Measurements from ENCODE around the gene ADGRL3. TPM values are rescaled to one million over a fixed set of nuclear protein-coding genes. Genes with fewer than 3 reads are reported as not detected.

Gene ADGRL3
- total RNA-seq, 4 donors from 2014 or later = 2.2 to 10.0 (median 4.6) TPM

GRCh38 chr4:61666244-61666643 is 466.1 kb downstream of the ADGRL3 start:
- H3K4me1 ChIP-seq = no peaks in the 10 kb centered on the region
- DNase-seq = no peak
- no peaks in the 10 kb centered on the region for H3K36me3 ChIP-seq
- WGBS, 2 donors (ENCODE audit: low coverage in 1 of 2) = 80 to 92% methylated on average over 1 of the region's 1 CpG
- no peak overlapping the region for H3K4me3 ChIP-seq
- intact Hi-C loops (cut with DNase I; ENCODE audit: low total_unique reads) = no loop called here
- H3K27me3 ChIP-seq = no peaks in the 10 kb centered on the region
- in situ Hi-C loops (cut with MboI; ENCODE audit: low pct_ligation_motif_present in 1 of 4, low pct_unique_long_range_greater_than_20kb in 1 of 4, low sequenced_read_pairs in 3 of 4) = no loop called here
- H3K9me3 ChIP-seq = no peaks in the 10 kb centered on the region
- no peak overlapping the region for H3K27ac ChIP-seq
- TF ChIP-seq POLR2A (IDR thresholded peaks at IDR 0.05) (no peak), EP300 (IDR thresholded peaks at IDR 0.05; ENCODE audit: low read depth) (no peak), POLR2AphosphoS5 (IDR thresholded peaks at IDR 0.05) (no peak), CTCF (IDR thresholded peaks at IDR 0.05) (no peak)

- H3K4me3 ChIP-seq = no peak overlapping the region
- no peaks in the 10 kb centered on the region for H3K36me3 ChIP-seq
- intact Hi-C loops (cut with DNase I; ENCODE audit: low total_unique reads) (no loop called here), in situ Hi-C loops (cut with MboI; ENCODE audit: low pct_ligation_motif_present in 1 of 4, low pct_unique_long_range_greater_than_20kb in 1 of 4, low sequenced_read_pairs in 3 of 4) (no loop called here)
- DNase-seq = no peak
- H3K9me3 ChIP-seq = no peaks in the 10 kb centered on the region
- no peaks in the 10 kb centered on the region for H3K27me3 ChIP-seq
- TF ChIP-seq EP300 (IDR thresholded peaks at IDR 0.05; ENCODE audit: low read depth) = no peak
- TF ChIP-seq POLR2AphosphoS5 (IDR thresholded peaks at IDR 0.05) = no peak
- no peak for TF ChIP-seq POLR2A (IDR thresholded peaks at IDR 0.05)
- no peak for TF ChIP-seq CTCF (IDR thresholded peaks at IDR 0.05)
- no peak overlapping the region for H3K27ac ChIP-seq
- no peaks in the 10 kb centered on the region for H3K4me1 ChIP-seq
- WGBS, 2 donors (ENCODE audit: low coverage in 1 of 2) = 29 to 70% methylated on average over 1 of the region's 1 CpG
Observed at GRCh38 chr4:61671599-61671998, 471.5 kb downstream of the ADGRL3 start.

- H3K27ac ChIP-seq = no peak overlapping the region
- WGBS, 2 donors (ENCODE audit: low coverage in 1 of 2) = 72 to 76% methylated on average over 2 of the region's 2 CpGs
Observed at GRCh38 chr4:61675464-61675863, 475.3 kb downstream of the ADGRL3 start.

GRCh38 chr4:61678297-61678696 is 478.2 kb downstream of the ADGRL3 start:
- Histone ChIP-seq H3K36me3 (no peaks in the 10 kb centered on the region), H3K4me1 (no peaks in the 10 kb centered on the region), H3K27ac (no peak overlapping the region), H3K27me3 (no peaks in the 10 kb centered on the region), H3K4me3 (no peak overlapping the region), H3K9me3 (no peaks in the 10 kb centered on the region)
- in situ Hi-C loops (cut with MboI; ENCODE audit: low pct_ligation_motif_present in 1 of 4, low pct_unique_long_range_greater_than_20kb in 1 of 4, low sequenced_read_pairs in 3 of 4) (no loop called here), intact Hi-C loops (cut with DNase I; ENCODE audit: low total_unique reads) (no loop called here)
- no peak for DNase-seq
- TF ChIP-seq EP300 (IDR thresholded peaks at IDR 0.05; ENCODE audit: low read depth) (no peak), POLR2AphosphoS5 (IDR thresholded peaks at IDR 0.05) (no peak), POLR2A (IDR thresholded peaks at IDR 0.05) (no peak), CTCF (IDR thresholded peaks at IDR 0.05) (no peak)
- WGBS, 2 donors (ENCODE audit: low coverage in 1 of 2) = 69 to 96% methylated on average over 1 of the region's 1 CpG

More at GRCh38 chr4:61675464-61675863, 475.3 kb downstream of the ADGRL3 start:
- Histone ChIP-seq H3K36me3 (no peaks in the 10 kb centered on the region), H3K9me3 (no peaks in the 10 kb centered on the region), H3K27me3 (no peaks in the 10 kb centered on the region), H3K4me1 (no peaks in the 10 kb centered on the region), H3K4me3 (no peak overlapping the region)
- no peak for TF ChIP-seq EP300 (IDR thresholded peaks at IDR 0.05; ENCODE audit: low read depth)
- DNase-seq = no peak
- intact Hi-C loops (cut with DNase I; ENCODE audit: low total_unique reads) = no loop called here
- in situ Hi-C loops (cut with MboI; ENCODE audit: low pct_ligation_motif_present in 1 of 4, low pct_unique_long_range_greater_than_20kb in 1 of 4, low sequenced_read_pairs in 3 of 4) = no loop called here

GRCh38 chr4:61693520-61693919 is 493.4 kb downstream of the ADGRL3 start:
- Histone ChIP-seq H3K4me1 (no peaks in the 10 kb centered on the region), H3K4me3 (no peak overlapping the region), H3K9me3 (no peaks in the 10 kb centered on the region), H3K27me3 (no peaks in the 10 kb centered on the region), H3K27ac (no peak overlapping the region), H3K36me3 (no peaks in the 10 kb centered on the region)
- WGBS, 2 donors (ENCODE audit: low coverage in 1 of 2) = 83 to 91% methylated on average over 1 of the region's 1 CpG
- in situ Hi-C loops (cut with MboI; ENCODE audit: low pct_ligation_motif_present in 1 of 4, low pct_unique_long_range_greater_than_20kb in 1 of 4, low sequenced_read_pairs in 3 of 4) (no loop called here), intact Hi-C loops (cut with DNase I; ENCODE audit: low total_unique reads) (no loop called here)
- no peak for DNase-seq
- TF ChIP-seq POLR2A (IDR thresholded peaks at IDR 0.05) (no peak), EP300 (IDR thresholded peaks at IDR 0.05; ENCODE audit: low read depth) (no peak), POLR2AphosphoS5 (IDR thresholded peaks at IDR 0.05) (no peak), CTCF (IDR thresholded peaks at IDR 0.05) (no peak)

Measured in transverse colon (tissue), 4 donors.